ENCODE results near the gene SLC25A34.

The SLC25A34 gene

DNA sequence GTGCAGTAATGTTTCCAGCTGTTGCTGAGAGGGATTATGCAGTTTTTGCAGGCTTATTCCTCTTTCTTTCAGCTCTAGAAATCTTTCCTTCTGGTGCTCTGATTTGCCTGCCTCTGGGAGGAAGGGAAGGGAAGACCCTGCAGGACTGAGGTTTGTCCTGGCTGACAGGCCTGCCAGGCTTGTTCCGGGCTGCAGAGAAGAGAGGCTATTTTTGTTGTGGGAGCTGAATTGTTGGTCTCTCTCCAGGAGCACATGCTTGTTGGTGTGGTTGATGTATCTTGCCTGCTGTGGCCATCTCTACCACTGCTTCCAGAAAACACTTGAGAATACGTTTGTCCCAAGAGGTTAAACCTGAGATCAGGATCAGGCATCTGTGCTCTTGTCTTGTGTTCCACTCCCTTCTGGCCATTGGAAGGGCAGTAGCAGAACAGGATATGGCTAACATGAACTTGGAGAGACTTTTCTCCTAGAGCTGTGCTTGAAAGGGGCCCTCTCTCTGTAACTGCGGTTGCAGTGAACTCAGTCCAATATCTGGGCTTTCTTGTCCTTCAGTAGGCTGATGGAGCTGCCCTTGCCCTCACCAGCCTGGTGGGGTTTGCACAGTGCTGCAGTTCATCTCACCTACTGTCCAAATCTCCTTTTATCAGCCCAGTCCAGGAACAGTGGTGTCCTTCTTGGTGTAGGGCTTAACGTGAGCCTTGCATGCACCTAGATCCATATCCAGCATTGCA is 21.5 kb upstream of the SLC25A34 start:
- DNase-seq (ENCODE audit: low read depth in 3 of 3), result no peak

DNA sequence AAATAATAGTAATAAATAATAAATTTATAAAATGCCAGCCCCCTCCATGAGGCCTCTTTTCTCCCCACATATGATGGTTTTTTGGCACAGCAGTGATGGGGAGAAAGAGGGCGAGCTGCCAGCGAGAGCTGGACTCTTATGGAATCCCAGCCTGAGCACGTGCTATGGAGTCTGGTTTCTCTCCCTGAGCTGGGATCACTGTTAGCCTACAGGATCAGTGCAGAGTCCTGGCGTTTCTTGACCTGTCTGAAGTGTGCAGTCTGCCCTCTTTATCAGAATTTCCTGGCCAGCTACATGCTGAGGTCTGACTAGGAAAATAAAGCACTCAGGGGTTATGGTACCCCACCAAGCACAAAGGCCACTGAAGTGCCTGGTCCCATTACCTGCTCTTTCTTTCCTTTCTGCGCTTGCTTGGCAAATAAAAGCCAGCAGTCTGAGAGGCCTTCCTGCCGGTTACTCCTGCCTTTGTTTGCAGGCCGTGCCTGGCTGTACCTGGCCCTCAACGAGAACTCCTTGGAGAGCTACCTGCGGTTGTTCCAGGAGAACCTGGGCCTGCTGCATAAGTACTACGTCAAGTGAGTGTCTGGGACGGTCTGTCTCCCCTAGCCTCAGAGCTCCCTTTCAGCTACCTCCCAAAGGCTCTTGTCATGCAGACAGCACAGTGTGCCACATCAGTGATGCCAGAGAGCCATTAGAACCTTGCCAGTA is 18.5 kb upstream of the SLC25A34 start:
- DNase-seq (ENCODE audit: low read depth in 3 of 3), result no peak

DNA sequence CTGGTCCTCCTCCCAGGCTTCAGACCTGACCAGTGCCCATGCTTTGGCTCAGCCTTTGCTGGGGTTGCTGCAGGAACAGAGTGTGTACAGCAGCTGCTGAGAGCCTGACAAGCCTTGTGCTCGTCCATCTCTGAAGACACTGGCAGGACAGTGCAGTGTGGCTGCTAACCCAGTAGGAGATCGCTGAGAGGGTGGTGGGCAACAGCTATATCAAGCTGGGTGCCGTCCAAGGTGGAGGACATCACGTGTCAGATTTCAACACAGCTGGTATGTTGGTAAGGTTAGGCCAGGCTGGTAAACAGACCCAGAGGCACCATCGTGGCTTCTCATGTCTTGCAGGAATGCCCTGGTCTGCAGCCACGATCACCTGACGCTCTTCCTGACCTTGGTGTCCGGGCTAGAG is 17.9 kb upstream of the SLC25A34 start:
- DNase-seq (ENCODE audit: low read depth in 3 of 3), result no peak

DNA sequence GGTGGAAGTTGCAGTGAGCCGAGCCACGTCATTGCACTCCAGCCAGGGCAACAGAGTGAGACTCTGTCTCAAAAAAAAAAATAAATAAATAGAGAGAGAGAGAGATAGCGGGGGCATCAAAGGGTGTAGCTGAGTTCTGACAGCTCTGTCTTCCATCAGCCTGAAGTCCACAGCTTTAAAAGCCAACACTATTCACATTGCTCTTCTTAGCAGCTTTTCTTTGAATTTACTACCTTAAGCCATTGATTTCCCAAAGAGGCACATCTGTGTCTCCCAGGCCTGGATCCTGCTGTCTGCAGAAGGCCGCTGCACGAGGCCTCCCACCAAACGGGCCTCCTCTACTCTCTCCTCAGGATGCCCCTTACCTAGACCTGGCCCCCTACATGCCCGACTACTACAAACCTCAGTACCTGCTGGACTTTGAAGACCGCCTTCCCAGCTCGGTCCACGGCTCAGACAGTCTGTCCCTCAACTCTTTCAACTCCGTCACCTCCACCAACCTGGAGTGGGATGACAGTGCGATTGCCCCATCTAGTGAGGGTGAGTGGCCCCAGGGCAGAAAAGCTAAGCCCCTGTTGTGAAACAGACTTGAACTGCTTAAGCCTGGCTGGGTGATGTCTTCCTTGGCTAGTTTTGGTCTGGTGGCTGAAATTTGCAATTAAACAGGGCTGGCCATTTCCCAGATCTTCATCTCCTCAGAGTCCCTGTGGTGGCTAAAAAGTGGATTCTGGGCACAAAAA is 16.5 kb upstream of the SLC25A34 start:
- no peak for DNase-seq (ENCODE audit: low read depth in 3 of 3)

DNA sequence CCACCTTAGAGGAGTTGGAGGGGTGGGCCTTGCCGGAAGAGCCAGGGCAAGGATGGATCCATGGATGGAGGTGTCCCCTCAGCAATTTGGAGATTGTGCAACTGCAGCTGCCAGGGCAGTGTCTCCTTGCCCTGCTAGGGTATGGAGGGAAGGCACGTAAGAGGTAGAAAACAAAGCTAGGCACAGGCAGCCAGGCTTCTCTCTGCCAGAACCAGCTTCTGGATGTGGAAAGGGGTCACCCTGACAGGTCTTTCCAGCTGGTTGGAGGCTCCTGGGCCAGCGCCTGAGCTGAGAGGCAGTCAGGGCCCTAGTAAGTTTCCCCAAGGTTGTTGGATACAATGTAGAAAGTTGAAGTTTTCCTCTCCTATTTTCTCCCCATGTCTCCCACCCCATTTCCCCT is 15.2 kb upstream of the SLC25A34 start:
- DNase-seq (ENCODE audit: low read depth in 3 of 3), result no peak

DNA sequence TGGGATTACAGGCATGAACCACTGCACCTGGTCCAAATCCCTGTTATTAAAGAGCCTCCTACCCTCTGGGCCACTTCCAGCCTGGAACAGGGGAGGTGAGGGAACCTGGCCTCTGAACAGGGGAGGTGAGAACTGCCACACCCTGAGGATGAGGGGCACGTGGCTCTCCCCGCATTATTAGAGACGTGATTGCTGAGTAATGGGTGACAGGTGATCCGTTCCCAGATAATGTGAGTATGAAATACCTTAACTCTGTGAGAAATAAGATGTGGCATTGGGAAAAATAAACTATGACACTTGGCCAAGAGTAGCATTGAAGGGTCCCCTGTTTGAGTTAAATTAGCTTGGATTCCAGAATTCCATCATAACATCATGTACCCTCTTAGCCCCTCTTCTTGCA is 13.6 kb upstream of the SLC25A34 start:
- DNase-seq (ENCODE audit: low read depth in 3 of 3), result no peak

DNA sequence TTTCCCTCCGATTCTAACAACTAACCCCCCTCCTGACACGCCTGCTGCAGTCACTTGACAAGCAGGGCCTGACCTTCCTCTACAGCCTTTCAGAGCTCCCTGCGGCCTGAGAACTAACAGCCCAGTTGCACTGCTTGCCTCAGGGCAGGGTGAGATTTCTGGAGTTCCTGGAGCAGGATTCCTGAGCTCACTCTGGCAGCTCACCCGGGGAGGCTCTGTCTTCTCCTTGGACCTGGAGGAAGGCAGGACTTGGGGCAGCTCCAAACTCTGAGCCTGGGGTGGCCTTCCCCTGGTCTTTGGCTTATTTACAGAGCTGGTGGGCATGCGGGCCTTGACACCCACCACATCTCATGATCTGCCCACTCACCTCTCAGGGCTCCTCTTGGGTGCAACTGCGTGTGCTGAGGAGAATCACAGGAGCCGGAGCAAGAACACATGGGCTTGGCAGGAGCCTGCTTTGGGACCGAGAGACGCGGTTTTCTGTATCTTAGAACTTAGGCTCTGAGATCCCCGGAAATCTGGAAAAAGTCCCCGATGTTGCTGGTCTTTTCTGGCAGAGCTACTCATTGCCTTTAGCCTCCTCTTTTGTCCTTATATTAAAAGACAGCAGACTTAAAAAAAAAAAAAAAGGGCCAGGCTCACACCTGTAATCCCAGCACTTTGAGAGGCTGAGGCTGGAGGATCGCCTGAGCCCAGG is 13.1 kb upstream of the SLC25A34 start:
- DNase-seq (ENCODE audit: low read depth in 3 of 3), result no peak

DNA sequence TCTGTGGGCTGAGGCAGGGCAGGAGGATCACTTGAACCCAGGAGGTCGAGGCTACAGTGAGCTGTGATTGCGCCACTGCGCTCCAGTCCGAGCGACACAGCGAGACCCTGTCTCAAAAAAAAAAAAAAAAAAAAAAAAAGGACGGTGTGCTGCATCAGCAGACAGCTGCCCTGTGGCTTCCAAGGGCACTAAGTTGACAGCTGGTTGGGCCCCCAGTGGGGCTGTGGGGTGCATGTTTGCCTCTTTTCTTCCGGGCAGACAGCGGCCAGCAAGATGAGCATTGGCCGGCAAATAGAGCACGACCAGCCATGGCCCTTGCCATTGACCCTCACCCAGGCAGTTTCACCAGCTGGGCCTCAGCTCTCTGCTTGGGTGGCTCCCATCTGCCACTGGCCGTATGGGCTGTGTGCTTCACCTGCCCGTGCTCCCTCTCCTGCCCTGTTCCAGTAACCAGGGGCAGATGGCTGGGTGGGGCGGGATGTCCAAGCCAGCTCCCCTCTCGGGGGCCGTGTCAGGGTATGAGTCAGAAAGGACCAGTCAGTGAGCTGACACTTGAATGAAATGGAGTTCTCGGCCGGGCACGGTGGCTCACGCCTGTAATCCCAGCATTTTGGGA is 12.3 kb upstream of the SLC25A34 start:
- DNase-seq (ENCODE audit: low read depth in 3 of 3), result no peak

DNA sequence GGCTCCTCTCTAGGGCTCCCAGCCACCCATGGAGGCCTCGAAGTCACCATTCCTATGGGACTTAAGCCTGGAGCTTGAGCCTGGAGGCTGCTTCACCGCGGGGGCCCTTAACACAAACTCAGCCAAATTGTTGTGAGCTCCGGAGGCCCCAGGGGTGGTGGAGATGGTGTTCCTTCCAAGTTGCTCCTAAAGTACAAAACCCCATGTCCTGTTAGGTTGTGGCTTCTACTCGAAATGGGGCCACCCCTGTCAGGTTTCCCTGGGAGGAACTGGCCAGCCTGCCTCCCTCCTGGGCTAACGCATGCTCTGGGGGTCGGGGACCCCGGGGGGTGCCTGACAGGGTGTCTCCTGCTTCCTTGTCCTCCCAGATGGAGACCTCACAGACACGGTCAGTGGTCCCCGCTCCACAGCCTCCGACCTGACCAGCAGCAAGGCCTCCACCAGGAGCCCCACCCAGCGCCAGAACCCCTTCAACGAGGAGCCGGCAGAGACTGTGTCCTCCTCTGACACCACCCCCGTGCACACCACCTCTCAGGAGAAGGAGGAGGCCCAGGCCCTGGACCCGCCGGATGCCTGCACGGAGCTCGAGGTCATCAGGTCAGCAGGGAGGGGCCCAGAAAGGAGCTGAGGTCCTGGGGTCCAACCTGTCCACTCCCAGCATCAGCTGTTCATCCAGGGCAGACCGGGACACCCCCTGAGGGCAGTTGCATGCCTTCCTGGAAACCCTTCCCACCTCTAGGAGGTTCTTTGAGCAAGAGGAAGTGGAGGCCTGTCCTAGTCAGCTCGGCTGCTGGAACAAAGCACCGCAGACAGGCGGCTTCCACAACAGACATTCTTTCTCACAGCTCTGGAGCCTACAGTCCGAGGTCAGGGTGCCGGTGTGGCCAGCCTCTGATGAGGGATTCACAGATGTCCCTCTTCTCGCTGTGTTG is 10.8 kb upstream of the SLC25A34 start:
- DNase-seq (ENCODE audit: low read depth in 3 of 3), result no peak

DNA sequence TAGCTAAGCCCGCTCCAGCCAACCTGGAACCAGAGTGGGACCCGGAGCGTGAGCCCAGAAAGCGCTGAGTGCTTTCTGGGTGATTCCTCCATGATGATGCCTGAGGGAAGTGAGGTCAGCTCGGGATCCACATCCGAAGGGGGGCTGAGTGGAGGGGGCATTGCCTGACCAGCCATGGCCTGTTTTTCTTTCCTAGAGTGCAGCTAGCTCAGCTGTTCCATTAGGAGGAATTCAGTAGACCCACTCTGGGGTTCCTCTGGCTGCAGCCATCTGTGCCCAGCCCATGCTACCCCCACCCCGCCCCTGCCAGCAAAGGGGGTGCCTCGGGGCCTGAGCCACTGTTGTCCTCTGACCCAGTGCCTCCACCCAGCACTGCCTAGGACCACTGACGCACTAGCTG is 9.6 kb upstream of the SLC25A34 start:
- DNase-seq (ENCODE audit: low read depth in 3 of 3), result no peak

DNA sequence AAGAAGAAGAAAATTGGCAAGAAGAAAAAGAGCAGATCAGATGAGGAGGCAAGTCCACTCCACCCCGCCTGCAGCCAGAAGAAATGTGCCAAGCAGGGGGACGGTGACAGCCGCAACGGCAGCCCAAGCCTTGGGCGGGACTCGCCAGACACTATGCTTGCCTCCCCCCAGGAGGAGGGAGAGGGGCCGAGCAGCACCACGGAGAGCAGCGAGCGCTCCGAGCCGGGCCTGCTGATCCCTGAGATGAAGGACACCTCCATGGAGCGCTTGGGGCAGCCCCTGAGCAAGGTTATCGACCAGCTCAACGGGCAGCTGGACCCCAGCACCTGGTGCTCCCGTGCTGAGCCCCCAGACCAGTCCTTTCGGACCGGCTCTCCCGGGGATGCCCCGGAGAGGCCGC is 9.0 kb upstream of the SLC25A34 start:
- no peak for DNase-seq (ENCODE audit: low read depth in 3 of 3)

DNA sequence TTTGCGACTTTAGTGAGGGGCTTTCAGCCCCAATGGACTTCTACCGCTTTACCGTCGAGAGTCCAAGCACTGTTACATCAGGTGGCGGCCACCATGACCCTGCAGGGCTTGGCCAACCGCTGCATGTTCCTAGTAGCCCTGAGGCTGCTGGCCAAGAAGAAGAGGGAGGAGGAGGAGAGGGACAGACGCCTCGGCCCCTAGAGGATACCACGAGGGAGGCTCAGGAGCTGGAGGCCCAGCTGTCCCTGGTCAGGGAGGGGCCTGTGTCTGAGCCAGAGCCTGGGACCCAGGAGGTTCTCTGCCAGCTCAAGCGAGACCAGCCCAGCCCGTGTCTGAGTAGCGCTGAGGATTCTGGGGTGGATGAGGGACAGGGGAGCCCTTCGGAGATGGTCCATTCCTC is 8.6 kb upstream of the SLC25A34 start:
- DNase-seq (ENCODE audit: low read depth in 3 of 3), result no peak

DNA sequence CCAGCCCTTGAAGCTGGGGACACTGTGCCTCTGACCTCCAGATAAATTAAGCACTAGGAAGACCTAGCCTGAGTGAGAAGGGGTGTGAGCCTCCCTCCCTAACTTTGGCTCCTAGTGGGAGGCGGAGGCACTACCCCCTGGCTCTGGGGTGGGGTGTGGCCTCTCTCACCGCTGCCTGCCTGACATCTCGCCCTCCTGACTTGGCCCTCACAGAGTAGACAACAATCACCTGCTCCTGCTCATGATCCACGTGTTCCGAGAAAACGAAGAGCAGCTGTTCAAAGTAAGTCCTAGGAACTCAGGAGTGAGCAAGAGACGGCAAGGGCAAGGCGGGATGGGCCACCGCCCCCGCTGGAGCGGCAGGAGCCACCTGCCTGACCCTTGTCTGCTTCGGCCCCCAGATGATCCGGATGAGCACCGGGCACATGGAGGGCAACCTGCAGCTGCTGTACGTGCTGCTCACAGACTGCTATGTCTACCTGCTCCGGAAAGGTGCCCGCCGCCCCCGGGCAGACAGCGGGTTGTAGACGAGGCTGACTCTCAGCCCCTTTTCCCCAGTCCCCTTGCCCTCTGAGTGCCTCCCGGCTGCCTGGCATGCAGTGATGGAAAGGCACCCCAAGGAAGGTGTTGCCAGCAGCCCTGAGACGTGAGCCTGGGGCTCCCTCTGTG is 8.1 kb upstream of the SLC25A34 start:
- DNase-seq (ENCODE audit: low read depth in 3 of 3), result no peak

DNA sequence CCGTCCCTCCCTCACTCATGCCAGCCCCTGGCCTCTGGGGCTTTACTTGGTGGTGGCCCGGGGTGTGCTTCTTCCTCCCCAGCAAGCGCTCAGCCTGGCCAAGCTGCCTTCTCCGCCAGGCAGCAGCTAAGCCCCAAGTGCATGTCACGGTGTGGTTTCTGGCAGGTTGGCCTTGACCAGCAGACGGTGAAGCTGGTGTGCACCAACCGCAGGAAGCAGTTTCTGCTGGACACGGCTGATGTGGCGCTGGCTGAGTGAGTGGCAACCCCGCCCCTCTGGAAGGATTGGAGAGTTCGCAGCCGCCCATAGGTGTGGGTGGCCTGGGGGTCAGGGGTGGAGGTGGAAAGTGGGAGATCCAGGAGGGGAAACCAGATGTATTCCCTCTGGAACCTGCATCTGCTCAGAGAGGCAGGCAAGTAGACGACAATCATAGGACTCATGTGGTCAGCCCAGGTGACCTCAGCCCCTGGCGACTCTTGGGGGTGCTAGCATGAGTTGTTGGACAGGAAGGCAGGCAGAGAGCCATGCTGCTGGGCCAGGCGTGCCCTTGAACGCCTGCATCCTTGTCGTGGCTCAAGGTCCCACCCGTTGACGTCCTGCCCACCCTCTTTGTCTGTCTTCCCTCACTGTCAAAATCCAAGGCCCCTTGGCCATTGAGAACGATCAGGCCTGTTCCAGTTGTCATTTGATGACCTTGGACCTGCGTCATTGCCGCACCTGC is 7.0 kb upstream of the SLC25A34 start:
- no peak for DNase-seq (ENCODE audit: low read depth in 3 of 3)

DNA sequence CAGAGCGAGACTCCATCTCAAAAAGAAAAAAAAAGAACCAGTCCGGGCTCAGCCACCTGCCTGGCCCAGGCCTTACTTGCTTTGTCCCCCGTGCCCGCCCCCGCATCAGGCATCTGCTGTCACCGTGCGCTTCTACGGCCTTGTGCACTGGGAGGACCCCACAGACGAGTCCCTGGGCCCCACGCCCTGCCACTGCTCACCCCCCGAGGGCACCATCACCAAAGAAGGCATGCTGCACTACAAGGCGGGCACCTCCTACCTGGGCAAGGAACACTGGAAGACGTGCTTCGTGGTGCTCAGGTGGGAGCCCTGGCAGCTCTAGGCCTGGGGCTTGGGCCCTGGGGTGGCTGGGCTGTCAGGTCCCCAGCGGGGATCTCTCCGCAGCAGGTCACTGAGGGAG is 5.6 kb upstream of the SLC25A34 start:
- no peak for DNase-seq (ENCODE audit: low read depth in 3 of 3)

DNA sequence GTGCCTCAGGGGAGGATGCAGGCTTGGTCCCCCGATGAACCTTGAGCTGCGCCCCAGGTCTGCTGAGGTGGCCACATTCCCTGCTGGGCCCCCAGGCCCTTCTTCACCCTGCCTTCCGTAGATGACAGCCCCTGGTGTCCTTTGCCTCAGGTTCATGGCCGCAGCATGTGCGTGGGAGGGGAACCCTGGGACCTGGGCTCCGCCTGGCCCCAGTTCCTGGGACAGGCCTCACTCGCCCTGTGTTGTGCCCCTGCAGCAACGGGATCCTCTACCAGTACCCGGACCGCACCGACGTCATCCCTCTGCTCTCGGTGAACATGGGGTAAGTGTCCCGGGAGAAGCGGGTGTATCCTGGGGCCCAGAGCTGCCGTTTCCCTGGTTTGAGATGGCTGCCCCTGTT is 5.1 kb upstream of the SLC25A34 start:
- DNase-seq (ENCODE audit: low read depth in 3 of 3), result no peak

DNA sequence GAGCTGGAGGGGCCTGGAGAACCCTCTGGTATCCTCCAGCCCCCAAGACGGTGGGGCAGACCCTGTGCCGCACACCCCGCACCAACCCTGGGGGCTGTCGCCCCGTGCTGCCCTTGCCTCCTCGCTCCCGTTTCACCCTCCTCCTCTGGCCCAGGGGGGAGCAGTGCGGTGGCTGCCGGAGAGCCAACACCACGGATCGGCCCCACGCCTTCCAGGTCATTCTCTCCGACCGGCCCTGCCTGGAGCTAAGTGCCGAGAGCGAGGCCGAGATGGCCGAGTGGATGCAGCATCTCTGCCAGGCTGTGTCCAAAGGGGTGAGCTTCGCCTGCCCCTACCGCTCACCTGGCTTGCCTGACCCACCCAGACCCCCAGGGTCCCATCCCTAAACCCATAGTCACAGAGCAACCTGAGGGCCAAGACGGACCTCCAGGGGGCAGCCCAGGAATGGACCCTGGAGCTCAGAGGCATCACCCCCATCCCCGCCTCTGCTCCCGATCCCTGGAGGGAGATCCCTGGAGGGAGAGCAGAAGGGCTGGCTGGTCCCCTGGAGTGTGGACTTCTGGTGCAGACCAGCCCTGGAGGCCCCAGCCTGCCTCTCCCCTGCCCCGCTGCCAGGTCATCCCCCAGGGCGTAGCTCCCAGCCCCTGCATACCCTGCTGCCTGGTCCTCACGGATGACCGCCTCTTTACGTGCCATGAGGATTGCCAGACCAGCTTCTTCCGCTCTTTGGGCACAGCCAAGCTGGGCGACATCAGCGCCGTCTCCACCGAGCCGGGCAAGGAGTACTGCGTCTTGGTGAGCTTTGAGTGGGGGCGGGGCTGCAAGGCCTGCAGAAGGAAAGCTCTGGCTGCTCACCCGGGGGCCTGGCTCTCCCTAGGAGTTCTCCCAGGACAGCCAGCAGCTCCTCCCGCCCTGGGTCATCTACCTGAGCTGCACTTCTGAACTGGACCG is 4.0 kb upstream of the SLC25A34 start:
- DNase-seq (ENCODE audit: low read depth in 3 of 3), result no peak

DNA sequence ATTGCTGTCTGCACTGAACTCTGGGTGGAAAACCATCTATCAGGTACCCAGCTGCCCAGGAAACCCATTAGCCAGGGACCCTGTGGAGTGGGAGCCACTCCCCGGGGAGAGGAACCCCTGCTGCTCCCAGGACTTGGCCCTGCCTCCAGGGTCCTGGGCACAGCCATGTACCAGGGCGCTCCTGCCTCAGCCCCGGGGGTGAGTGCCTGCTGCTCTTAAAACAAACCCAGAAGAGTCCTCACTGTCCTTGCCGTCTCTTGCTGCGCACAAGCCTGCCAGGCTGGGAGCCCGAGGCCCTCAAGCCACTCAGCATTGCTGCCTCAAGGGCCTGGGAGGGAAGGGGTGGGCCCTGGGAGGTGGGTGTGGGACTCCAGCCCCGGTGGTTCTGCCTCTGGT is 3.4 kb upstream of the SLC25A34 start:
- no peak for DNase-seq (ENCODE audit: low read depth in 3 of 3)
